Measurements from ENCODE around the gene PITHD1.

- TF ChIP-seq, protein P1, sequence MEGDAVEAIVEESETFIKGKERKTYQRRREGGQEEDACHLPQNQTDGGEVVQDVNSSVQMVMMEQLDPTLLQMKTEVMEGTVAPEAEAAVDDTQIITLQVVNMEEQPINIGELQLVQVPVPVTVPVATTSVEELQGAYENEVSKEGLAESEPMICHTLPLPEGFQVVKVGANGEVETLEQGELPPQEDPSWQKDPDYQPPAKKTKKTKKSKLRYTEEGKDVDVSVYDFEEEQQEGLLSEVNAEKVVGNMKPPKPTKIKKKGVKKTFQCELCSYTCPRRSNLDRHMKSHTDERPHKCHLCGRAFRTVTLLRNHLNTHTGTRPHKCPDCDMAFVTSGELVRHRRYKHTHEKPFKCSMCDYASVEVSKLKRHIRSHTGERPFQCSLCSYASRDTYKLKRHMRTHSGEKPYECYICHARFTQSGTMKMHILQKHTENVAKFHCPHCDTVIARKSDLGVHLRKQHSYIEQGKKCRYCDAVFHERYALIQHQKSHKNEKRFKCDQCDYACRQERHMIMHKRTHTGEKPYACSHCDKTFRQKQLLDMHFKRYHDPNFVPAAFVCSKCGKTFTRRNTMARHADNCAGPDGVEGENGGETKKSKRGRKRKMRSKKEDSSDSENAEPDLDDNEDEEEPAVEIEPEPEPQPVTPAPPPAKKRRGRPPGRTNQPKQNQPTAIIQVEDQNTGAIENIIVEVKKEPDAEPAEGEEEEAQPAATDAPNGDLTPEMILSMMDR (IDR thresholded peaks at IDR 0.05) = no peak
- TF ChIP-seq POLR2A (IDR thresholded peaks at IDR 0.05) (no peak), EP300 (IDR thresholded peaks at IDR 0.05) (no peak)
Measured at GRCh38 chr1:23741609-23742008, 36.6 kb upstream of the PITHD1 start.
